ENCODE measurements around the gene FYCO1.

Gene FYCO1

DNA sequence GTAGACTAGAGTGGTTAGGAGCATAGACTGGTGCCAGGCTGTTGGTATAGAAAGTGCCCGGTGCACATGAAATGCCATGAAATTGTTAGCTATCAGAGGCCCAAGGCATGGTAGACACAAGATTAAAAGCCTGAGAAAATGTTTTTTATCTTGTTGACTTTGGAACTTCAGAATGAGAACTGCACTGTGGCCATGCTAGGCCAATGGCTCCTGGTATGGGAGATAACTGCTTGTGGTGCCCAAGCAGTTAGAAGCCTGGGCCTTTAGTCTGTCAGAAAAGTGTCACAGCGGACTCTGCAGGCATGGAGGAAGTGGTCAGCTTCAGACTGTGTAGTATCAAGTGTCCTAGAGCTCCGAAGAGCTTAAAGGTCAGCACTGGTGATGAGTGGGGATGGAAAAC is 11.9 kb downstream of the FYCO1 start:
- no peak overlapping the region for H3K4me3 ChIP-seq (ENCODE audit: low read length)
- TF ChIP-seq ZNF274 (IDR thresholded peaks at IDR 0.05; ENCODE audit: low read depth, low read length): no peak

DNA sequence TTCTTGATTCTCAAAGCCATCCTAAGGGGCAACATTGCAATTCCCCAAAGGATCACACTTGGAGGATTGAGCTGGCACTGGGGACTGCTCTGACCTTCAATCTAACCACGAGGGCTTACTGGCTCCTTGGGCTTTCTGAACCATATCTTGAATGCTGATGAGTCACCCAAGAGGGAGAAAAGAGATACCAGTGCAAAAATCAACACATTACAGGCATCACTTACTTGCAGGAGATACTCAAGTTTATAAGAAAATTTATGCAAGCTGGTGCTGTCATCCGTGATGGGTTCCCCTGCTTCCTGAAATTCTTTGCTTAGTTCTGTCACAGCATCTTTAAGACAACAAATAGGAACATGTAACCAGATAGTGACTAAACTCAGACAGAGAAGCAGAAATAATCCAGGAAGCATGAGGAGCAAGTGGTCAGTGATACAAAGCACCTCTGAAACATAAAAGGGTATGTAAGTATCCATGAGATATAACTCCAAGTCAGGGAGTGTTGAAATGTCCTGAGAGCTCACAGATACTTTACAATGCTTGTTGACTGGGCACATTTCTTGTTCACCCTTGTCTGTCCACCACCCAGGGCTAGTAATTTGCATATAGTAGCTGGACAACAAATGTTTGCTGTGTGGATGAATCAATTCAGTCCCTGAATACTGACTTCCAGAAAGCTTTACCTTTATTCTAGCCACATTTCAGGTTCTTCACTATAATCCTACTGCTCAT is 14.1 kb downstream of the FYCO1 start:
- no peak for TF ChIP-seq ZNF274 (IDR thresholded peaks at IDR 0.05; ENCODE audit: low read depth, low read length)
- H3K4me3 ChIP-seq (ENCODE audit: low read length): no peak overlapping the region

DNA sequence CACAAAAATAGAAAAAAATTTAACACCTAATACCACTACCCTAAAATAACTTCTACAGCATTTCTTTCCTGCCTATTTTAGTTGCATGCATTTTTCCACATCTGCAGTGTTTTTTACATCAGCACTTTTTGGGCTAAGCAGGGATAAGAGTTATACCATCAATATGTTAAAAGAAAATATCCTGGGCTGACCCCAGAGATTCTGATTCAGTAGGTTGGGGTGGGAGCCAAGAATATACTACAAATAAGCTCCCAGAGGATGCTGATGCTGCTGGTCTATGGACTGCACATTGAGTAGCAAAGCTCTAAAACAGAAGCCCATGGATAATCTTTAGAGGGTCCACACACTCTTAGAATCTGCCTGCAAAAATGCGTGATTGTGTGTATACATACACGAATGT is 14.8 kb downstream of the FYCO1 start:
- no peak overlapping the region for H3K4me3 ChIP-seq (ENCODE audit: low read length)
- TF ChIP-seq ZNF274 (IDR thresholded peaks at IDR 0.05; ENCODE audit: low read depth, low read length): no peak

DNA sequence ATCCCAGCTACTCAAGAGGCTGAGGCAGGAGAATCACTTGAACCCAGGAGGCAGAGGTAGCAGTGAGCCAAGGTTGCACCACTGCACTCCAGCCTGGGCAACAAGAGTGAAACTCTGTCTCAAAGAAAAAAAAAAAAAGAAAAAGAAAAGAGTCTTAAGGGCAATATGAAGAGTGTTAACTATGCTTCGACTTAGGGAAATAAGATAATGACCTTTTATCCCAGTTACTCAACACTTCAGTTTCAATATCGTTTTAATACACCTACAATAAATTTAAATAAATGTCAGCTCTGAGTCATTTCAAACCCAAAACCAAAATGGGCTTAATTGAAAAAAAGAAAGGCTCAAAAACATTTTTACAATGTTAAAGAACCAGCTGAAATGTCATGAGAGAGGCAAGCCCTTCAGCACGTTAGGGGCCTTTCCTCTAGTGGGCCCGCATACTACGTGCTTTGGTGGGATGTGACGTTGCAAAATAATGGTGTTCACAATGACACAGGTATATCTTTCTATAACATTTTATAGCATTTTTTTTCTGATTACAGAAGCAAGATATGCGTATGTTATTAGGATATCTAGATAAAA is 15.3 kb downstream of the FYCO1 start:
- no peak for TF ChIP-seq ZNF274 (IDR thresholded peaks at IDR 0.05; ENCODE audit: low read depth, low read length)
- no peak overlapping the region for H3K4me3 ChIP-seq (ENCODE audit: low read length)

DNA sequence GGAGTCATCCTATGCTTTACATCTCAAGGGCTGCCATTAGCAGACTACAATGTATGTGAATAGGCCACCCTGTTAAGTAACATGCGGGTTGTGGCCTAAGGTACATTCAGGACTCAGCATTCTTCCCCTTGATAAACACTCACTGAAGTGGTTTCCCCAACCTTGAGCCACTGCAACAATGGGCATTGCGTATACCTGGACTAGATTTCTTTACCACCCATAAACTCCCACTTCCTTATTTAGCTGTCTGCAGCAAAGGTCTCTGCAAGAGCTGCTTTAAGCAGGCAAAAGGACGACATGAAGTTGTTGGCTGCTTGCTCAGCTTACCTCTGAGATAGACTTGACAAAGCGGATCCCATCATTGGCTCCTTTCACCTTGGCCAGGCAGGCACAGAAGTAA is 16.2 kb downstream of the FYCO1 start:
- TF ChIP-seq ZNF274 (IDR thresholded peaks at IDR 0.05; ENCODE audit: low read depth, low read length): no peak

DNA sequence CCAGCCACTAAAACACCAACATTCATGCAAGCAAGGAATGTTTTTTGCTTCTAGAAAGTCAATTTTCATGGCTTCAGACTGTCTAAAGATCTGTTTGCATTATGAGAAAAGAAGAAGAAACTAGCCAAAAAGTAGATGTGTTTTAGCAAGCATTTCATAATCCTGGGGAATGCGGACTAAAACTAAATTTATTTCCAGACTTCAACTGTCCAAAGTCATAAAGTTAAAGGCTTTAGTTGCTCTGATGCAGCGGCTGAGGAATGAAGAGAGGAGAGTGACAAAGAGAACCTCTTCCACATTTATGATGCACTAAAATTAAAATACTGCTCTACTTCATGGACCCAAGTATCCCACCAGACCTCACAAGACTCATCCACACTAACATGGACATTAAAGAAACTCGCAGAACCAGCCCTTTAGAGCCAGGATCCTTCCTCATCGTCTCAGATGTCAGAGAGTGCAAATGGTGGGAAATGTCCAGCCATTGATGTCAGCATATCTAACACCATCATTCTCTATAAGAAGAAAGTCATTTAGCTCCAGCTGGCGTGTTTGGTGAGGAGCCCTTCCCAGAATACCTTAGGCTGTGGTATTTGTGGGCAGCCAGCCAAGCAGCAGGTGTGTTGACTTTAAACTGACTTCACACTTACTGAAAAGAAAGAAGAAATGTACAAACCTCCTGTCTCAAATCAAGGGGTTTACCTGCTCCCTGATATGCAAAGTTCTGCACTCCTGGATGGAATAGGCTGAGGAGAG is 17.4 kb downstream of the FYCO1 start:
- H3K4me3 ChIP-seq (ENCODE audit: low read length): no peak overlapping the region
- no peak for TF ChIP-seq ZNF274 (IDR thresholded peaks at IDR 0.05; ENCODE audit: low read depth, low read length)

More for the DNA sequence above, 16.2 kb downstream of the FYCO1 start:
- no peak overlapping the region for H3K4me3 ChIP-seq (ENCODE audit: low read length)

DNA sequence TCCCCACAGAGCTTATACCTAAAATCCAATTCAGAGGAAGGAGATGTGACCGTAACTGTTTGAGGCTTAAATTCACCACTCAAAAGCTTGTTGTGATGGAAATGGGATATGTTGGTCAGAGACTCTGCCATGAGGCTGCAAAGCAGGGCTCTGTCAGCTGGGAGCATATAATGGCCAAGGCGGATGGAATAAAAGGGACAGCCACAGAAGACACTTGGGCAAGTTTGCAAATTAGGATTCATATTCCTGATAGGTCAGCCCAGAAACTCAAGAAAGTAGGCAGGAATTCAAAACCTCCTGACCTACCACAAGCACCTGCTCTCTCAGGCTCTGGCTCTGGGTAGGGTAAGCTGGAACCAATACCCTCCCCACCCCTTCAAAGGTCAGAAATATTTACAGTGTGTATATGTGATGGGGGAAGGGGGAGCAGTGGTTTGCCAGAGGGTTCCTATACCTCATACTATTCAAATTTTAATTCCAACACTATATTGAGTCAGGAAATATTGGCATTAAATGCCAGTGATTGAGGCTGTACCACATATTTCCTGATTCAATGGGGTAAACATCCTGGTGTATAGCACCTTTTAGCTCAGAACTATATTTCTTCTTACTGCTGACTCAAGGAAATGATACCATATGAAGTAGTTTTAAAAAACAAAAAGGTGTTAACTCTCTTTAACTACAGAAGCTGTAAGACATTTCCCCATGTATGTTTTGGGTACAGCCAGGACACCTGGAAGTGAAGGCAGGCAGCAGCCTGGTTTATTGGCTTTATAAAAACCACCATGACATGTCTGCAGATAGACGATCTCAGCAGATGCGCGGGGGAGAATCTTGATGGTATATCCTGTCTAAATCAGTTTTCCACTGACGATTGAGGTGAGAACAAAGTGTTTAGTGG is 19.2 kb downstream of the FYCO1 start:
- H3K4me3 ChIP-seq (ENCODE audit: low read length): no peak overlapping the region
- TF ChIP-seq ZNF274 (IDR thresholded peaks at IDR 0.05; ENCODE audit: low read depth, low read length): no peak

DNA sequence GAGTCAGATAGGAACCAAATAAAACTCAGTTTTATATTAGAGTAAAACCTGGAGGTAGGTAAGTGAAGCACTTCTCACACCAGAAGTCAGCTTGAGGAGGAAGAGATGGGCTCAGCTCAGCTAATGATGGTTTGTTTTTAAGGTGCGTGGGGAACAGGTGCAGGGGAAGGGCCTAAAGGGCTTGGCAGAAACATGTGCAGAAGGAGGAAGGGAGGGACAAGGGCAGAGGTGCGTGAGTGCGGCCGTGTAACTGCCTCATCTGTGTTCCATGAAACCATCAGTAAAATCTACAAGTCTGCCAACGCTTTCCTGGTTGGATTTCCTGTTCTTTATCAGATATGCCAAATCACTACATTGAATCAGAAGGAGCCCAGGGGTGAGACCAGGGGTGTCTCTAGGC is 19.9 kb downstream of the FYCO1 start:
- H3K4me3 ChIP-seq (ENCODE audit: low read length): no peak overlapping the region
- TF ChIP-seq ZNF274 (IDR thresholded peaks at IDR 0.05; ENCODE audit: low read depth, low read length): no peak

DNA sequence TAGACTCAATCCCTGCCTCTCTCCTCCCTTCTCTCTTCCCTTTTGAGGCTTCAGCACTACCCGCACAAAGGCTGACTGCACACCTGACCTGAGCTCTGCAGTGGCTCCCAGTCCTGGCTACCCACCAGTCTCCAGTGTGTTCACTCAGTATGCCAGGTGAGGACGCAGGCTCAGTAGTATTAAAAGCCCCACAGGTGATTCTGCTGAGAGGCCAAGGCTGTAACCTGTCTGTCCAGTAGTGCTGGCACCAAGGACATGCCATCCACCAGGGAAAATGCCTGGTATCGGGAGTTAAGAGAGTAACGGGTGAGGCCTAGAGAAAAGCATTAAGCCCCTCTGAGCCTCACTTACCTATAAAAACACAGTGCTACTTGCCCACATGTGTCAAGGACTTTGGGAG is 20.9 kb downstream of the FYCO1 start:
- no peak overlapping the region for H3K4me3 ChIP-seq (ENCODE audit: low read length)
- no peak for TF ChIP-seq ZNF274 (IDR thresholded peaks at IDR 0.05; ENCODE audit: low read depth, low read length)

DNA sequence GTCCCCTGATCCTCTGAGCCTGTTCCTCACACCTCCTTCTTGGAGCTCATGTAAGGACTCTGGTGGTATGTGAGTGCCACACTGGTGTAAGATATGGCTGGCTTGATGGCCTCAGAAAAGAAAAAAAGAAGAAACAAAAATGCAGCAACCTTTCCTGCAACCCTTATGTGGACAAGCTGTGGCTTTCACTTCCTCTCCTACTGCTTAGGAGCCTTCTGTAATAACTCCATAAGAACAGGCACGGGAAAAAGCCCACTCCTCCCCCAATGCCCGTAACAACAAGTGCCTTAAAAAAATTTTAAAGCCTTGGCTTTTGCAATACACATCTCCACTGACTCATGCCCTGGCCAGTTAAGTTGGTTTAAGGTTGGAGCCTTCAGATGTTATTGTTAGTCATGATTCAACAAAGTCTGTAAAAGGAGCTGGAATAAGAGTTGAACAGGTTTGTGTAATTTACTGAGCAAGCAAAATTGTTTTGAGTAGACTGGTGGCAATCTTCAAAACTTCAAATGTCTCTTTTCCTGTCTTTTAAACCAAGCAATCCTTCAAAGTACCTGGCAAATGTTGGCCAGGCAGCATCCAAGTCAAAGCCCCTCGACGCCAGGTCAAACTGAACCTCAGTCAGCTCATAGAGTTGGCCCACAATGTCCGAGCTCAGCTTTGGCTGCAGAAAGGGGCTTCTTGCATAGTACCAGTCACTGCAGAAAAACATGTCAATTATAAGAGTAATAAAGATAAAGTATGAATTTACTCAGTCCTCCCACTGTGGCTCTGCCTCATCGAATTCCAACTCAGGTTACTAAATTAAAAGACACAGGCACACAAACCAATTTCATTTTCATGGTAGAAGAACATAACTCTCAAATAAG is 22.9 kb downstream of the FYCO1 start:
- no peak overlapping the region; the same call in 1 of the 2 replicates for H3K4me3 ChIP-seq (ENCODE audit: low read length)

DNA sequence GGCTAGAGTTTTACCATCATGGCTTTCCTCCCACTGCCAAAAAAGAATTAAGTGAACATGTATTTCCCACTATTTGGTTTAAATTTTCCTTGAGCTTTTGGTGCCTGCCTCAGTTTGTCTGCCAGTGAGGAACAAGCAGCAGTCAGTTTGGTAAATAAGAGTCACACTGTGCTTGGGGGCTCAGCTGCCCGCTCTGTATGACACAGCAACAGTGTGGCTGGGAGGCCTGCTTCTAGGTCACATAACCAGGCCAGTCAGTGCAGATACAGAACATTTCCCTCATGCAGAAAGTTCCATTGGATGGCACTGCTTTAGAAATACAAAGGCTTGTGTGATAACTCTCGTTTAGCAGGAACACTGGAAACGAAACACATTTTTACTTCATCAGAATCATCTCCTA is 25.7 kb downstream of the FYCO1 start:
- no peak overlapping the region for H3K4me3 ChIP-seq (ENCODE audit: low read length)
- no peak for TF ChIP-seq ZNF274 (IDR thresholded peaks at IDR 0.05; ENCODE audit: low read depth, low read length)

More for the DNA sequence above, 22.9 kb downstream of the FYCO1 start:
- no peak for TF ChIP-seq ZNF274 (IDR thresholded peaks at IDR 0.05; ENCODE audit: low read depth, low read length)

DNA sequence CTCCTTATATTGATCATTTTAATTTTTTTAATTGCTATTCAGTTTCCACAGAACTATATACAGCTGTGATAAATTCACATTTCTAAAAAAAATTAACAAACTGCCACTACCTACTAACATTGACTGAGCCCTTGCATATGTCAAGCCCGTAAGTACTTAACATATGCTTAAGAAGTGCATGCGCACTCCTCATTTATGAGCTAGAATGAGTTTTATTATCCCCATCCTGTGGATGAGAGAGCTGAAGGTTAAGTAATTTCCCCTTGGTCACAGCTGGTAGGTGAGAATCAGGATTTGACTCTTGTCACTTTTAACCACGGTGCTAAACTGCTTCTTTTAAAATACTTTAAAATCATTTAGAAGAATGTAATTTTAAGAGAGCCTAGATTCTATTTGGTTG is 26.5 kb downstream of the FYCO1 start:
- no peak for TF ChIP-seq ZNF274 (IDR thresholded peaks at IDR 0.05; ENCODE audit: low read depth, low read length)
- H3K4me3 ChIP-seq (ENCODE audit: low read length): no peak overlapping the region

DNA sequence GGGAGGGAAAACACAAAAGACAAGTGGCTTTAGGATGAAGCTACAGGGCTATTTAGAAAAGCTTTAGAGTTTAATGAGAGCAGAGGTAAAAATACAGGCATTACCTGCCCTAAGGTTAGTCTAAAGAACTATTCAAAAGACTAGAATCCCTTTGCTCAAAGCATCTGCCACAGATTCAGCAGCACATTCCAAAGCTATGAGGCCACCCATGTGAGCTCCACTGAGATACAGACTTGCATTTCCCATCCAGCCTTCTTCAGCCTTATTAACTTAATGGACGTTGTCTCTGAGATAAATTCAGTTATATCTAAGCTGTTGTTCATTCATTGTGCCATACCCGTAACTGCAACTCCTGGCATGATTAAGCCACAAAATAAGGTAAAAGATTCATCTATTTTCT is 26.9 kb downstream of the FYCO1 start:
- TF ChIP-seq ZNF274 (IDR thresholded peaks at IDR 0.05; ENCODE audit: low read depth, low read length): no peak
- H3K4me3 ChIP-seq (ENCODE audit: low read length): no peak overlapping the region
